Coronary artery (tissue), 2 donors: ENCODE data around the gene CHDH.

Experiments used
- DNase-seq: peaks from one replicate; pipeline ENCODE4 v3.0.0-alpha.2; 2017; ENCODE audit warnings: low spot score
- H3K27ac ChIP-seq, 2 donors: fragments of 200-600 bp; sonication (generic); one replicate each; pipeline ENCODE4 v1.5.1; 2016 to 2019
- H3K4me3 ChIP-seq: fragments of 200-600 bp; sonication (generic); 2 replicates; pipeline ENCODE4 v1.5.1; 2016; ENCODE audit warnings: mild to moderate bottlenecking, moderate library complexity
- TF ChIP-seq, protein P1 (sequence below): fragments of 200-600 bp; sonication (generic); IDR thresholded peaks from one replicate; pipeline ENCODE4 v1.5.1; 2019; ENCODE audit warnings: antibody characterized with exemption

The CHDH gene

DNA sequence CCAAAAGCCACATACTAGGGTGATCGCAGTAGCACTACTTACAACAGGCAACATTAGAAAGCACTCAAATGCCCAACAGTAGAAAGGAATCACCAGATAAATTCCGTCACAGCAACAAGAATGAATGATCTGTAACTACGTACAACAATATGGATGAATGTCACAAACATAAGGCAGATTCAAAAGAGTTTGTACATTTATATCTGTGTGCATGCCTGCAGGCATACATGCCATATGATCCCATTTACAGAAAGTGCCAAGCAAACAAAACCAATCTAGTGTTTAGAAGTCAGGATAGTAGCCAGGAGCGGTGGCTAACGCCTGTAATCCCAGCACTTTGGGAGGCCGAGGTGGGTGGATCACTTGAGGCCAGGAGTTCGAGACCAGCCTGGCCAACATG lies 3.7 kb upstream of the CHDH start:
- TF ChIP-seq, protein P1, sequence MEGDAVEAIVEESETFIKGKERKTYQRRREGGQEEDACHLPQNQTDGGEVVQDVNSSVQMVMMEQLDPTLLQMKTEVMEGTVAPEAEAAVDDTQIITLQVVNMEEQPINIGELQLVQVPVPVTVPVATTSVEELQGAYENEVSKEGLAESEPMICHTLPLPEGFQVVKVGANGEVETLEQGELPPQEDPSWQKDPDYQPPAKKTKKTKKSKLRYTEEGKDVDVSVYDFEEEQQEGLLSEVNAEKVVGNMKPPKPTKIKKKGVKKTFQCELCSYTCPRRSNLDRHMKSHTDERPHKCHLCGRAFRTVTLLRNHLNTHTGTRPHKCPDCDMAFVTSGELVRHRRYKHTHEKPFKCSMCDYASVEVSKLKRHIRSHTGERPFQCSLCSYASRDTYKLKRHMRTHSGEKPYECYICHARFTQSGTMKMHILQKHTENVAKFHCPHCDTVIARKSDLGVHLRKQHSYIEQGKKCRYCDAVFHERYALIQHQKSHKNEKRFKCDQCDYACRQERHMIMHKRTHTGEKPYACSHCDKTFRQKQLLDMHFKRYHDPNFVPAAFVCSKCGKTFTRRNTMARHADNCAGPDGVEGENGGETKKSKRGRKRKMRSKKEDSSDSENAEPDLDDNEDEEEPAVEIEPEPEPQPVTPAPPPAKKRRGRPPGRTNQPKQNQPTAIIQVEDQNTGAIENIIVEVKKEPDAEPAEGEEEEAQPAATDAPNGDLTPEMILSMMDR, result no peak
- Histone ChIP-seq H3K4me3 (no peak overlapping the region), H3K27ac (no peak overlapping the region)
- no peak for DNase-seq

- Histone ChIP-seq H3K27ac (no peak overlapping the region), H3K4me3 (peak overlapping the region; percentile 83)
- no peak for DNase-seq
- TF ChIP-seq, protein P1, result no peak
These were observed 584 bp upstream of the CHDH start for GRCh38 chr3:53846851-53847155.

DNA sequence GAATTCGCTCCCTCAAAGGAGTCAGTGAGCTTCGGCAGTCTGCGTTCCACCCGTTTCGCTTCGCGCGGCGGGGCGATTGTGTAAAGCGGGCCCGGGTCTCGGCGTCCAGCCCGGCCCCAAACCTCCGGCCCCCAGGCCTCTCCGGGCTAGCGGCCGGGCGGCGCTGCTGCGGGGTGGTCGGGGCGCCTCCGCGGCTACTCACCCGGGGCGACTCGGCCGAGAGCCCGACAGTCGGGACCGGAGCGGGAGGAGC lies 412 bp downstream of the CHDH start:
- Histone ChIP-seq H3K27ac (peak overlapping the region; percentile 3 to 34), H3K4me3 (peak overlapping the region; percentile 83)
- TF ChIP-seq, protein P1, result no peak
- DNase-seq, result no peak

- DNase-seq, result no peak
- peak overlapping the region; percentile 3 to 34 for H3K27ac ChIP-seq
These were observed 927 bp downstream of the CHDH start for GRCh38 chr3:53845103-53845880.

GRCh38 chr3:53844262-53845102 lies 1.7 kb downstream of the CHDH start:
- DNase-seq, result no peak
- no peak overlapping the region for H3K4me3 ChIP-seq
- TF ChIP-seq, protein P1, result no peak
- H3K27ac ChIP-seq, result no peak overlapping the region

More at GRCh38 chr3:53845103-53845880, 927 bp downstream of the CHDH start:
- H3K4me3 ChIP-seq, result peak overlapping the region; percentile 83
- TF ChIP-seq, protein P1, result no peak

- DNase-seq, result no peak
These were observed 2.7 kb downstream of the CHDH start for GRCh38 chr3:53843195-53844177.

More at GRCh38 chr3:53843195-53844177, 2.7 kb downstream of the CHDH start:
- Histone ChIP-seq H3K4me3 (no peak overlapping the region), H3K27ac (no peak overlapping the region)
- TF ChIP-seq, protein P1, result no peak
